ENCODE data around the gene WDR47. TPM values are rescaled to one million over a fixed set of nuclear protein-coding genes. Genes with fewer than 3 reads are reported as not detected.

The WDR47 gene
- total RNA-seq, 2 experiments from 2014 or later: 16.2 to 18.7 TPM

DNA sequence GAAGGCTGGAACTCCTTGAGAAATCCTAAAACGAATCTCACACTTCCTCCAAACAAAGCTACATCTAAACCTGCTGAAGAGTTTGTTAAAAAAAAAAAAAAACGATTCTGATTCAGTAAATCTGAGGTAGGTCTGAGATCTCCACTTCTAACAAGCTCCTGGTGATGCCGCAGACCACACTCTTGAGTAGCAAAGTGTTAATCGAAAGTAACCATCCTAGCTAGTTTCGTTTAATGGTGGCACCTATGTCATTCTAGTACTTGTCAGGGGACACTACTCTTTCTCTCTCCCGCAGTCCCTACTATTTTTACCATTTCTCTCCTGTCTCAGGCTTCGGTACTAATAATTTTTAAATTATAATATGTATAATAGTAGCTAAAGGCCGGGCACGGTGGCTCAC, 80.7 kb downstream of the WDR47 start:
- ATAC-seq (ENCODE audit: poor library complexity) (no peak), DNase-seq (peak in 3 of 14 experiments; percentile 43 to 70 (median 60))
- H3K36me3 ChIP-seq (ENCODE audit: insufficient read depth, low read length): no peaks in the 10 kb centered on the region
- Mint-ChIP-seq H3K4me3 (no peak overlapping the region), H3K36me3 (ENCODE audit: low read depth) (peaks cover 40% of the 10 kb centered on the region), H3K27ac (no peak overlapping the region), H3K9me3 (no peaks in the 10 kb centered on the region), H3K4me1 (ENCODE audit: low read depth) (peaks cover 66% of the 10 kb centered on the region), H3K27me3 (no peaks in the 10 kb centered on the region)
- H3K27ac ChIP-seq (ENCODE audit: low read depth in 1 of 2, low read length in 2 of 2): no peak overlapping the region
- CTCF ChIA-PET: interaction anchor here (1.2 to 1.6 kb wide), 2 partner anchors 139 to 152 kb away, joined by 3 to 5 read pairs; a partner anchor contains a TSS
- H3K9me3 ChIP-seq (ENCODE audit: control insufficient read depth in 1 of 2, insufficient read depth in 1 of 2, low read length in 2 of 2): peaks cover 0 to 3% of the 10 kb centered on the region in 2 experiments
- peaks cover 48% of the 10 kb centered on the region for H3K4me1 ChIP-seq (ENCODE audit: insufficient read depth, low read length)
- POLR2A ChIA-PET: interaction anchor here (0.8 to 3.3 kb wide), 4 partner anchors 81 to 669 kb away, joined by 3 to 22 read pairs (median 15); partner anchors contain the start of genes PRPF38B and WDR47
- TF ChIP-seq, protein P1, sequence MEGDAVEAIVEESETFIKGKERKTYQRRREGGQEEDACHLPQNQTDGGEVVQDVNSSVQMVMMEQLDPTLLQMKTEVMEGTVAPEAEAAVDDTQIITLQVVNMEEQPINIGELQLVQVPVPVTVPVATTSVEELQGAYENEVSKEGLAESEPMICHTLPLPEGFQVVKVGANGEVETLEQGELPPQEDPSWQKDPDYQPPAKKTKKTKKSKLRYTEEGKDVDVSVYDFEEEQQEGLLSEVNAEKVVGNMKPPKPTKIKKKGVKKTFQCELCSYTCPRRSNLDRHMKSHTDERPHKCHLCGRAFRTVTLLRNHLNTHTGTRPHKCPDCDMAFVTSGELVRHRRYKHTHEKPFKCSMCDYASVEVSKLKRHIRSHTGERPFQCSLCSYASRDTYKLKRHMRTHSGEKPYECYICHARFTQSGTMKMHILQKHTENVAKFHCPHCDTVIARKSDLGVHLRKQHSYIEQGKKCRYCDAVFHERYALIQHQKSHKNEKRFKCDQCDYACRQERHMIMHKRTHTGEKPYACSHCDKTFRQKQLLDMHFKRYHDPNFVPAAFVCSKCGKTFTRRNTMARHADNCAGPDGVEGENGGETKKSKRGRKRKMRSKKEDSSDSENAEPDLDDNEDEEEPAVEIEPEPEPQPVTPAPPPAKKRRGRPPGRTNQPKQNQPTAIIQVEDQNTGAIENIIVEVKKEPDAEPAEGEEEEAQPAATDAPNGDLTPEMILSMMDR (IDR thresholded peaks at IDR 0.05): no peak
- intact Hi-C loops (cut with DNase I, micrococcal nuclease): loop anchor here (5.0 kb wide), 4 partner anchors 81 to 214 kb away; partner anchors contain the start of genes ELAPOR1 (in 1 of the 2), STXBP3 (in 1 of the 2), TMEM167B (in 1 of the 2) and WDR47 (in 1 of the 2)
- H3K4me3 ChIP-seq (ENCODE audit: low read length): no peak overlapping the region
- H3K27me3 ChIP-seq (ENCODE audit: control insufficient read depth in 1 of 2, insufficient read depth in 2 of 2, low read length in 2 of 2): no peaks in the 10 kb centered on the region

DNA sequence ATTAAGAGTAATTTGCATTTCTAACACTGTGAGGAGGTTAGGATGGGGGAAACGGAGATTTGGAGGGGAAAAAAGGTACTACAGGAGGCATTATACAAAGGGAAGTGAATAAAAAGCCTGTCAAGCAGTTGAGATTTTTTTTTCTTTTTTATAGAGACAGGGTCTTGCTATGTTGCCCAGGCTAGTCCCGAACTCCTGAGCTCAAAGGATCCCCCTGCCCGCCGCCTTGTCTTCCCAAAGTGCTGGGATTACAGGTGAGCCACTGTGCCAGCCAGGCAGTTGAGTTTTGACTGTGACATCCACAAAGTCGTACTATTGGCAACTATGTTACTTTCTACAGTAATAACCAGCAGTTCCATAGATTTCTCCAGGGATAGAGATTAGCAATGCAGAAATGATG, 81.2 kb downstream of the WDR47 start:
- H3K27ac Mint-ChIP-seq: no peak overlapping the region
- Histone ChIP-seq H3K4me1 (ENCODE audit: insufficient read depth, low read length) (peaks cover 53% of the 10 kb centered on the region), H3K9me3 (ENCODE audit: control insufficient read depth in 1 of 2, insufficient read depth in 1 of 2, low read length in 2 of 2) (peaks cover 0 to 8% of the 10 kb centered on the region in 2 experiments), H3K27ac (ENCODE audit: low read depth in 1 of 2, low read length in 2 of 2) (no peak overlapping the region), H3K27me3 (ENCODE audit: control insufficient read depth in 1 of 2, insufficient read depth in 2 of 2, low read length in 2 of 2) (no peaks in the 10 kb centered on the region), H3K36me3 (ENCODE audit: insufficient read depth, low read length) (no peaks in the 10 kb centered on the region), H3K4me3 (ENCODE audit: low read length) (no peak overlapping the region)
- no peaks in the 10 kb centered on the region for H3K9me3 Mint-ChIP-seq
- TF ChIP-seq, protein P1 (IDR thresholded peaks at IDR 0.05): no peak
- CTCF ChIA-PET: interaction anchor here (1.2 to 1.6 kb wide), 2 partner anchors 140 to 152 kb away, joined by 3 to 5 read pairs; a partner anchor contains a TSS
- ATAC-seq (ENCODE audit: poor library complexity) (no peak), DNase-seq (no peak)
- peak overlapping the region; percentile 78 for H3K4me3 Mint-ChIP-seq
- peaks cover 70% of the 10 kb centered on the region for H3K4me1 Mint-ChIP-seq (ENCODE audit: low read depth)
- POLR2A ChIA-PET: interaction anchor here (0.8 to 3.3 kb wide), 3 partner anchors 139 to 669 kb away, joined by 3 to 22 read pairs (median 10); partner anchors contain the start of gene PRPF38B
- H3K27me3 Mint-ChIP-seq: no peaks in the 10 kb centered on the region
- peaks cover 43% of the 10 kb centered on the region for H3K36me3 Mint-ChIP-seq (ENCODE audit: low read depth)
- intact Hi-C loops (cut with DNase I, micrococcal nuclease): loop anchor here (5.0 kb wide), 4 partner anchors 82 to 213 kb away; partner anchors contain the start of genes ELAPOR1 (in 1 of the 2), STXBP3 (in 1 of the 2), TMEM167B (in 1 of the 2) and WDR47 (in 1 of the 2)

DNA sequence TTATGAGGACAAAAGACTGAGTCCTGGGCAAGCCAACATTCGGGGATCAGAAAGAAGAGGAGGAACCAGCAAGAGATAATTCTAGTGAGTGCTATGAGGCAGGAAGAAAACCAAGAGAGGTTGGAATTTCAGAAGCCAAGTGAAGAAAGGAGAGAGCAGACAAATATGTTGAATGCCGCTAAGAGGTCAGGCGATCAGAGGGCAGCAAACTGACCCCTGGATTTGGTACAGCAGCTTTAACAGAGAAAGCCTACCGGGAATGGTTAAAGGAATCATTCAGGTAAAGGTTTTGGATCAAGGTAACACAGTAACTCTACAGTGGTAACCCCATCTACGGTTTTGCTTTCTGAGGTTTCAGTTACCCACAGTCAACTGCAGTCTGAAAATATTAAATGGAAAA, 84.0 kb downstream of the WDR47 start:
- H3K36me3 ChIP-seq (ENCODE audit: insufficient read depth, low read length): peaks cover 2% of the 10 kb centered on the region
- Mint-ChIP-seq H3K4me3 (no peak overlapping the region), H3K9me3 (no peaks in the 10 kb centered on the region), H3K27ac (no peak overlapping the region), H3K36me3 (ENCODE audit: low read depth) (peaks cover 61% of the 10 kb centered on the region), H3K4me1 (ENCODE audit: low read depth) (peaks cover 58% of the 10 kb centered on the region), H3K27me3 (no peaks in the 10 kb centered on the region)
- H3K9me3 ChIP-seq (ENCODE audit: control insufficient read depth in 1 of 2, insufficient read depth in 1 of 2, low read length in 2 of 2): peaks cover 0 to 8% of the 10 kb centered on the region in 2 experiments
- no peak for DNase-seq
- POLR2A ChIA-PET: interaction anchor here (1.0 to 1.4 kb wide), 2 partner anchors 84 to 266 kb away, joined by 3 to 10 read pairs; partner anchors contain the start of genes PRPF38B and WDR47
- TF ChIP-seq, protein P1 (IDR thresholded peaks at IDR 0.05): no peak
- H3K4me3 ChIP-seq (ENCODE audit: low read length): no peak overlapping the region
- H3K4me1 ChIP-seq (ENCODE audit: insufficient read depth, low read length): peaks cover 51% of the 10 kb centered on the region
- CTCF ChIA-PET: no interaction called here
- intact Hi-C loops (cut with DNase I, micrococcal nuclease): no loop called here
- H3K27ac ChIP-seq (ENCODE audit: low read depth in 1 of 2, low read length in 2 of 2): no peak overlapping the region
- ATAC-seq (ENCODE audit: poor library complexity): no peak
- H3K27me3 ChIP-seq (ENCODE audit: control insufficient read depth in 1 of 2, insufficient read depth in 2 of 2, low read length in 2 of 2): no peaks in the 10 kb centered on the region

All from CD4-positive, alpha-beta T cell (primary cell).